Thyroid gland (tissue), 4 donors: ENCODE data around the gene OXCT2. TPM values are rescaled to one million over a fixed set of nuclear protein-coding genes. Genes with fewer than 3 reads are reported as not detected.

Source experiments
- DNase-seq, 2 donors: peaks; one replicate each; pipeline ENCODE4 v3.0.0-alpha.2; 2019
- H3K27ac ChIP-seq, 3 donors: fragments of 200-600 bp; sonication (generic); 1 replicate in 2 of 3; 2 replicates in 1 of 3; pipeline ENCODE4 v1.5.1; 2016 to 2019; ENCODE audit warnings: mild to moderate bottlenecking in 1 of 3, moderate library complexity in 1 of 3
- H3K27me3 ChIP-seq: fragments of 200-600 bp; sonication (generic); one replicate; pipeline ENCODE4 v1.5.1; 2019
- H3K36me3 ChIP-seq, 2 donors: fragments of 200-600 bp; sonication (generic); one replicate each; pipeline ENCODE4 v1.5.1; 2016 to 2019
- H3K4me1 ChIP-seq, 2 donors: fragments of 200-600 bp; sonication (generic); one replicate each; pipeline ENCODE4 v1.5.1; 2017 to 2019
- H3K4me3 ChIP-seq, 3 donors: fragments of 200-600 bp; sonication (generic); replicated peaks in 1 of 3; 1 replicate in 2 of 3; 2 replicates in 1 of 3; pipeline ENCODE4 v1.5.1; 2016; ENCODE audit warnings: mild to moderate bottlenecking in 1 of 3
- H3K9me3 ChIP-seq: fragments of 200-600 bp; sonication (generic); one replicate; pipeline ENCODE4 v1.5.1; 2017
- POLR2A ChIP-seq, 2 donors: fragments of 450-650 bp; IDR thresholded peaks; one replicate each; pipeline ENCODE4 v1.6.1; 2017; ENCODE audit warnings: antibody characterized with exemption in 2 of 2, mild to moderate bottlenecking in 2 of 2, moderate library complexity in 1 of 2
- WGBS, 2 donors: methylation state at CpG; one replicate each; pipeline ENCODE4 v1.1.5; 2017; 5-methylcytosine and 5-hydroxymethylcytosine counted together
- intact Hi-C: fragments of 100-400 bp; cut with DNase I; formaldehyde crosslinking; loops from one replicate; pipeline ENCODE4 v1.15.1; 2023
- total RNA-seq, 4 donors: library from RNA; depleted of rRNA; stranded (reverse); fragments of >200 nt; gene quantifications; one replicate each; pipeline ENCODE4 v1.2.3, GENCODE V29; 2016
- TF ChIP-seq, protein P1 (sequence below), 6 experiments: fragments of 200-600 bp in 3 of 6; fragments of 450-650 bp in 3 of 6; sonication (generic) in 3 of 6; IDR thresholded peaks; one replicate each; pipeline ENCODE4 v1.5.1; 2016 to 2019; ENCODE audit warnings: antibody characterized with exemption in 6 of 6, mild to moderate bottlenecking in 2 of 6, inconsistent platforms in 1 of 6, moderate library complexity in 1 of 6

OXCT2 gene
- total RNA-seq, 4 donors from 2014 or later, result 2.6 to 8.2 (median 3.5) TPM

DNA sequence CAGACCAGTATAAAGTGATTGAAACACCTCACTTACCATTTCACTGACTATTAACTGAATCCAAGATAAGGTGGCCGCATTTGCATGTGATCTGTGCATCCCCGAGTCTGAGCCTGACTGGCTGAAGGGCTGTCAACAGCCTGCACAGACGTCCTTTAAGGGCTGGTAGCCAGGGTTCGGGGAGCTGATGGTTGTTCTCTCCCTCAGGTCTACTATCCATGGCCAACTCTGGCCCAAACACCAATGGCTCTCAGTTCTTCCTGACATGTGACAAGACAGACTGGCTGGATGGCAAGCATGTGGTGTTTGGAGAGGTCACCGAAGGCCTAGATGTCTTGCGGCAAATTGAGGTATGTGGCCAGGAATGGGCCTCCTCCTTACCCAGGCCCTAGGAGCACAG is 18.4 kb downstream of the OXCT2 start:
- Histone ChIP-seq H3K4me1 (peaks cover 14 to 24% of the 10 kb centered on the region in 2 donors), H3K27ac (peak overlapping the region in 1 of 3 donors; percentile 88), H3K27me3 (no peaks in the 10 kb centered on the region), H3K4me3 (no peak overlapping the region), H3K36me3 (peaks cover 64% of the 10 kb centered on the region in 2 donors), H3K9me3 (no peaks in the 10 kb centered on the region)
- TF ChIP-seq, protein P1, sequence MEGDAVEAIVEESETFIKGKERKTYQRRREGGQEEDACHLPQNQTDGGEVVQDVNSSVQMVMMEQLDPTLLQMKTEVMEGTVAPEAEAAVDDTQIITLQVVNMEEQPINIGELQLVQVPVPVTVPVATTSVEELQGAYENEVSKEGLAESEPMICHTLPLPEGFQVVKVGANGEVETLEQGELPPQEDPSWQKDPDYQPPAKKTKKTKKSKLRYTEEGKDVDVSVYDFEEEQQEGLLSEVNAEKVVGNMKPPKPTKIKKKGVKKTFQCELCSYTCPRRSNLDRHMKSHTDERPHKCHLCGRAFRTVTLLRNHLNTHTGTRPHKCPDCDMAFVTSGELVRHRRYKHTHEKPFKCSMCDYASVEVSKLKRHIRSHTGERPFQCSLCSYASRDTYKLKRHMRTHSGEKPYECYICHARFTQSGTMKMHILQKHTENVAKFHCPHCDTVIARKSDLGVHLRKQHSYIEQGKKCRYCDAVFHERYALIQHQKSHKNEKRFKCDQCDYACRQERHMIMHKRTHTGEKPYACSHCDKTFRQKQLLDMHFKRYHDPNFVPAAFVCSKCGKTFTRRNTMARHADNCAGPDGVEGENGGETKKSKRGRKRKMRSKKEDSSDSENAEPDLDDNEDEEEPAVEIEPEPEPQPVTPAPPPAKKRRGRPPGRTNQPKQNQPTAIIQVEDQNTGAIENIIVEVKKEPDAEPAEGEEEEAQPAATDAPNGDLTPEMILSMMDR (IDR thresholded peaks at IDR 0.05), result no peak
- no peak for TF ChIP-seq POLR2A (IDR thresholded peaks at IDR 0.05)
- DNase-seq, result no peak
- WGBS, 2 donors, result 93 to 97% methylated on average over 5 to 6 of the region's 6 CpGs
- intact Hi-C loops, result no loop called here

DNA sequence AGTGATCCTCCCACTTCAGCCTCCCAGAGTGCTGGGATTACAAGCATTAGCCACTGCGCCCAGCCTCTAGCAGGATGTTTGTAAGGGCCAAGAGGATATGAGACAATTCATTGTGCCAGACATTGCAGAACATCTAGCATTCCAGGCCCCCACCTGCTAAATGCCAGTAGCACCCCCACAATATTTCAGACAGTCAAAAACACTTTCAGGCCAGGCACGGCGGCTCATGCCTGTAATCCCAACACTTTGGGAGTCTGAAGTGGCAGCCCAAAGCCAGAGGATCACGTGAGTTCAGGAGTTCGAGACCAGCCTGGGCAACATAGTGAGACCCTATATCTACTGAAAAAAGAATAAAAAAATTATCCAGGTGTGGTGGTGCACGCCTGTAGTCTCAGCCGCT is 19.6 kb downstream of the OXCT2 start:
- no peak overlapping the region for H3K4me3 ChIP-seq
- H3K4me1 ChIP-seq, result peaks cover 14 to 24% of the 10 kb centered on the region in 2 donors
- no peak for TF ChIP-seq POLR2A (IDR thresholded peaks at IDR 0.05)
- TF ChIP-seq, protein P1 (IDR thresholded peaks at IDR 0.05), result no peak
- no peak overlapping the region for H3K27ac ChIP-seq
- peaks cover 62 to 70% of the 10 kb centered on the region in 2 donors for H3K36me3 ChIP-seq
- DNase-seq, result no peak
- WGBS, 2 donors, result 96 to 99% methylated on average over 7 of the region's 7 CpGs
- intact Hi-C loops, result no loop called here
- H3K27me3 ChIP-seq, result no peaks in the 10 kb centered on the region
- H3K9me3 ChIP-seq, result no peaks in the 10 kb centered on the region

DNA sequence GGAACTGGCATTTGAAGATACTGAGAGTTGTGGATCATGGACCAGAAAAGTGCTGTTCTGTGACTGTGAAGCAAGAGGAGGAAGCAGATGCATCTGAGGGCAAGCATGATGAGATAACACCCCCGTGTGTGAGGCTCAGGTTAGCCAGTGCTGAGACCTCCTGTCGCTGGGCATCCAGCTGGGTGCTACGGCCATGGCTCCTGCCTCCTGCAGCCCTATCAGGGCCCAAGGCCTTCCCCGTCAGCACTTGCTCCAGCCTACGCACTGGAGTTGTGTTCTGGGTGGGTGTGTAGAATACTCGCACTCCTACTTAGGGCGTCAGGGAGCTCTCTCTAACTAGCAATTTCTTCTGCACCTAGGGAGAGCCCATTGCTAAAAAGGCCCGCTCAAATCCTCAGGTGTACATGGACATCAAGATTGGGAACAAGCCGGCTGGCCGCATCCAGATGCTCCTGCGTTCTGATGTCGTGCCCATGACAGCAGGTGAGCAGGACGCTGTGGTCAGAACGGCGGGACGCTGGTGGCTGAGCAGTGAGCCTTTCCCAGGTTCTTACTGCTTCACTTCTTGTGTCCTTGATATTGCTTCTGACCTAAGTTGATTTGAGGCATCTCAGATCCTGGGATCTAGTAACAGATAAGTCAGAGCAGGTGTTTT is 26.0 kb downstream of the OXCT2 start:
- H3K4me1 ChIP-seq, result peaks cover 0 to 4% of the 10 kb centered on the region in 2 donors

DNA sequence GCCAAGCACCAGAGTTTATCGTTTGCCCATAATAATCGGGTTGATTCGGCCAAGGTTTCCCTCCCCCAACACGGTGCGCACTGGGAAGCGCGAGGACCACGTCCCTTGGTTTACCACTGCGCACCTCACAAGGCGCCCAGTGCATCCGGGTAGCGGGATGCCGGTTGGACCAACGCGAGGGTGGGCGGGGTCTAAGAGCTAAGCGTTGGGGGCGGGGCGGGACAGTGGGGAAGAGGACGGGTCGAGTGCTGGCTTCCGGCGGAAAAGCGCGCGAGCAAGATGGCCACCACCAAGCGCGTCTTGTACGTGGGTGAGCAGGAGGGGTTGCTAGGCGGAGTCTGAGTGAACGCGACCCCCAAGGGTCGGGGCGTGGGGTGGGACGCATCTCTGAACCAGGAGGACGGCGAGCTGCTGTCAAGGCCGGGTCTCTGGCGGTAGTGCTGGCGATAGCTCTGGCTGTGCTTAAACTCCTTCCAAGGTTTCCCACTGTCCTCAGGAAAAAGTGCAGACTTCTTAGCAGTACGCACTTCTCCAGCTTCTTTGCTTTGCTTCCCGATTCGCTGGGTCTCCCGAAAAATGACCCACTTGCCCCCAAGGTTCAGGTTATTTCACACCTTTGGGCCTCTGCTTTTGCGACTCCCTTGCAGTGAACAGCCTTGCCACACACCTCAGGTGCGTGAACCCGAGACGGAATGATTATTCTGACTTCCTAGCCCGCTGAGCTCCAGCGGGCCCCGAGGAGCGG is 32.4 kb downstream of the OXCT2 start, which contains the start of gene PPIE:
Gene PPIE (plus strand): TSS at position 261 of the 745 bp plus-strand sequence. CDS start 19 bp downstream, at position 280.
- intact Hi-C loops, result no loop called here
- Histone ChIP-seq H3K27me3 (no peaks in the 10 kb centered on the region), H3K9me3 (no peaks in the 10 kb centered on the region), H3K4me3 (peak within 1 kb of the TSS; percentile 31 to 70 (median 41)), H3K27ac (peak within 1 kb of the TSS in 2 of 3 donors; percentile 39 to 56), H3K4me1 (peaks cover 6 to 14% of the 10 kb centered on the region in 2 donors), H3K36me3 (peaks cover 7 to 12% of the 10 kb centered on the region in 2 donors)
- TF ChIP-seq POLR2A (IDR thresholded peaks at IDR 0.05), result peak in 1 of 2 donors; percentile 67
- TF ChIP-seq, protein P1 (IDR thresholded peaks at IDR 0.05), result no peak
- DNase-seq, result peak; percentile 95
- WGBS, 2 donors, result 0 to 2% methylated on average over 40 to 44 of the region's 52 CpGs

More for the DNA sequence above, 26.0 kb downstream of the OXCT2 start:
- DNase-seq, result no peak
- intact Hi-C loops, result no loop called here
- Histone ChIP-seq H3K9me3 (no peaks in the 10 kb centered on the region), H3K27ac (no peak overlapping the region), H3K4me3 (no peak overlapping the region), H3K36me3 (peaks cover 55 to 65% of the 10 kb centered on the region in 2 donors), H3K27me3 (no peaks in the 10 kb centered on the region)
- TF ChIP-seq POLR2A (IDR thresholded peaks at IDR 0.05), result no peak
- TF ChIP-seq, protein P1 (IDR thresholded peaks at IDR 0.05), result no peak
- WGBS, 2 donors, result 98% methylated on average over 16 of the region's 16 CpGs
